Stimulated activated CD4-positive, alpha-beta T cell treated with anti-CD3 and anti-CD28 coated beads, Interleukin-15, amount 100 ng/mL, for 48 hours (primary cell): Measurements from ENCODE around the gene SMIM5.
"Not testable (repeated sequence)": the region's sequence is repeated elsewhere in the genome, so short reads cannot be mapped to it uniquely, and the experiment has no call there.

ENCODE experiments used
- DNase-seq, 2 donors: peaks; one replicate each; pipeline ENCODE4 v3.0.0-alpha.2; 2020; ENCODE audit warnings: low read depth in 2 of 2

Gene SMIM5, protein sequence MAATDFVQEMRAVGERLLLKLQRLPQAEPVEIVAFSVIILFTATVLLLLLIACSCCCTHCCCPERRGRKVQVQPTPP

DNA sequence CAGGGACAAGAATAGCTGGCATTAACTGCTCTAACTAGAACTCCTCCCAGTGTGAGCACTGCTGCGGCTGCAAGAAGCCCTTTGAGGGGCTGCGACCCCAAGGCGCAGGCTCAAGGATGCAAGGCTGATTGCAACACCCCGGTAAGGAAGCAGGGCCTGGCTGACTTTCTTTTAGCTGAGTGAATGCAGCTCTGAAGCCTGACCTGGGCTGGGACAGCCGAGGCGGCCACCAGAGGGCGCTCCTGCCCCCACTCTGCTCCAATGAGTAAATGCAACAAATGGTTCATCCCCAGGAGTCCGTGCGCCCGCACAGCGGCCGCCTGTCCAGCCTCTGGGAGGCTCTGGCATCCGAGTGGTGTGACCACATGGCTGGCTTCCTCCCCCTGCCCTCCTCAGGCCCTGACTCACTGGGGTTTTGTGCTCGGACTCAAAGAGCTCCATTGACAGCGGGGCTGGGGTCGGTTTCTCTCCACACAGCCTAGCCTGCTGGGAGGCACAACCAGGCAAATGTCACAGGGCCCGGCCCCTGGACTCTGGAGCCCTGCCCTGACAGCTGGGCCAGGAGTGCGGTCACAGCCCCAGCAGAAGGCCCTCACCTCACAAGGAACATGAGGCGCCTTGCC is at the start of gene SMIM5:
TSS of gene SMIM5 (plus strand) at position 572 of the 623 bp plus-strand sequence. CDS start 6,768 bp downstream, outside the sequence.
- peak; percentile 62 to 78 for DNase-seq

DNA sequence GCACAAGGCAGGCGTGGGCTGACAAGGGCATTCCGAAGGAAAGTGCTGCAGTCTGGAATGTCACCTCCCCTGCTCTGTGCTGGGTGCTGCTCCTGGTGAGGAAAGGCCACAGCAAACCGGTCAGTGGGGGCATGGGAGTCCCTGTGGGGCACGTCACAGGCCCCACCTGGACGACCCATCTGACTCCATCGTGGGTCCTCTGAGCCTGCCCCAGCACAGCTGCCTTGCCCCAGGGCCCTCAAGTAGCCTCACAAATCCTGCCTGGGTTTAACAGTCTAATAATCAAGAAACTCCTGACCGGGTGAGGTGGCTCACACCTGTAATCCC is 48.4 kb upstream of the SMIM5 start:
- no peak for DNase-seq

DNA sequence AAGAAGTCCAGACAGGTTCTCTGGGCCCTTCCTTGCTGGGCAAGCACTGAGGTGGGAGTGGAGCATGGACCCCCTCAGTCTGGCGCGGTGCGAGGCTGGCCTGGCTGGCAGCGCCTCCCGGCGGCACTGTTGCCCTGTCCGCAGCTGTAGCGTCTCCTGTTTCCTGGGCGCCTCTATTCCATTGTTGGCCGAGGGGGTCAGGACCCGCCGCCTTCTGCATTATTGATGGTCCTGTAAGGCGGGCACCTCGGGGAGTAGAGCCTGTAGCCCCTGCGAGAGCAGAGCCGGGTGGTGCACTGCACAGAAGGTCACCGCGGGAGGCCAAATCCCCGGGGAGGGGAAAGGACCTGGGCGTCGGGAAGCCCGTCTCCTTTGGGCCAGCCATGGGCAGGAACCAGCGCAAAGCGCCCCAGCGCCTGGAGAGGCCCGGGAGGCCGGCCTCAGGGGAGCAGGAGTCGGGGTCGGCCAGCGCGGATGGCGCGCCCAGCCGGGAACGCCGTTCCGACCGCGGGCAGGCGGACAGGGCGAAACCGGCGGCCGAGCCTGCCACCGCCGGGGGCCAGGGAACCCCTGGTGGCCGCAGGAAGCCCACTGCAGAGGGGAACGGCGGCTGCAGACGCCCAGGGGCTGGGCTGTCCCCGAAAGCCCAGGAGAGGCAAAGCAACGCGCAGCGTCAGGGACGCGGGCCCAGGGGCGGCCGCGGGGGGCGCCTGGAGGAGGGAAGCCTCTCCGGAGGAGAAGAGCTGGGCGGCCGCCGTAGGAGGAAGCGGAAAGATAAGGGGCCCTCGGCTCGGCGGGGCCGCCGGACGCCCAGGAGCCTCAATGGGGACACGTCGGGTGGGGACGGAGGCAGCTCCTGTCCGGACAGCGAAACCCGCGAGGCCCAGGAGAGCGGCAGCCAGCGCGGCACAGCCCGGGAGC is 45.3 kb upstream of the SMIM5 start, which contains the start of gene MYO15B:
TSS of gene MYO15B (plus strand) at position 126 of the 921 bp plus-strand sequence. CDS start at position 384, 258 bp downstream.
- DNase-seq, result peak; percentile 38 to 44

DNA sequence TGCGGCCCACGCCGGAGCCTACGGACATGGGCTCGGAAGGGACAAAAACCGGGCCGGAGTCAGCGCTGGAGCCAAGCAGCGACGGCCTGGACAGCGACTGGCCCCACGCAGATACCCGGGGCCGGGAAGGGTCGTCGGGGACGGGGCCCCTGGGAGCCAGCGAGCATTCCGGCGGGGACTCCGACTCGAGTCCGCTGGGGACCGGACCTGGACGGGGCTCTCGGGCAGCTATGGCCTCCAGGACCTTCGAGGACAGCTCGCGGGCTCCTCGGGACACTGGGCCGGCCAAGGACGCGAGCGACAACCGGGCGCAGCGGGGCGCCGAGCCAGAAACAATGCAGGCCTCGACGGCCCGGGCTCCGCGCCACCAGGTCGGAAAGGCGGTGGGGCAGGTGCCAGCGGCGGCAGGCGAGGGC is 44.6 kb upstream of the SMIM5 start:
- no peak for DNase-seq

DNA sequence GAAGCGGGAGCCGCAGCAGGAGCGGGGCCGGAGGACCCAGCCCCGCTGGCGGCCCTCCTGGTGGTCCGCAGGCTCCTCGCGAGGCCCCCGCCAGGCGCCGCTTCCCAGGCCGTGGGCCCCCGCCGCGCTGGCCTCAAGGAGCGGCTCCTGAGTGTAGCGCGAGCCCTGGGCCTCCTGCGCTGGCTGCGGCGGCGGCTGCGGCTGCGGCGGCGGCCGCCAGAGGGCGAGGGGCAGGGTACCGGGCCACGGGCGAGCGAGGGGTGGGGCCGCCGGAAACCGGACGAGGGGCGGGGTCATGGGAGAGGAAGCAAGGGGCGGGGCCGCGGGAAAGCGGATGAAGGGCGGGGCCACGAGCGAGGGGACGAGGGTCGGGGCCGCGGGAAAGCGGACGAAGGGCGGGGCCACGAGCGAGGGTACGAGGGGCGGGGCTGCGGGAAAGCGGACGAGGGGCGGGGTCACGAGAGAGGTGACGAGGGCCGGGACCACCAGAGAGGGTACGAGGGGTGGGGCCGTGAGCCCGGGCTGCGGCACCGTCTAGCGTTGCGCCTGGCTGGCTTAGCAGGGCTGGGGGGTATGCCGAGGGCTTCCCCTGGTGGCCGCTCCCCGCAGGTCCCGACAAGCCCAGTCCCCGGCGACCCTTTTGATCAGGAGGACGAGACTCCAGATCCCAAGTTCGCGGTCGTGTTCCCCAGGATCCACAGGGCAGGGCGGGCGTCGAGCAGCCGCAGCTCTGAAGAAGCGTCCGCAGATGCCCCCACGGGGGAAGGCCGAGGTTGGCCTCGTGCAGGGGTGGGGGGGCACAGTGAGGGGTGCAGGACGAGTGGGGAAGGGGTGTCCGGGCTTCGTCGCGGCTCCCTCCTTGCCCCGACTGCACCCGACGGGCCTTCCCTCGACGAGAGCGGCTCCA is 44.0 kb upstream of the SMIM5 start:
- peak; percentile 93 to 94 for DNase-seq

DNA sequence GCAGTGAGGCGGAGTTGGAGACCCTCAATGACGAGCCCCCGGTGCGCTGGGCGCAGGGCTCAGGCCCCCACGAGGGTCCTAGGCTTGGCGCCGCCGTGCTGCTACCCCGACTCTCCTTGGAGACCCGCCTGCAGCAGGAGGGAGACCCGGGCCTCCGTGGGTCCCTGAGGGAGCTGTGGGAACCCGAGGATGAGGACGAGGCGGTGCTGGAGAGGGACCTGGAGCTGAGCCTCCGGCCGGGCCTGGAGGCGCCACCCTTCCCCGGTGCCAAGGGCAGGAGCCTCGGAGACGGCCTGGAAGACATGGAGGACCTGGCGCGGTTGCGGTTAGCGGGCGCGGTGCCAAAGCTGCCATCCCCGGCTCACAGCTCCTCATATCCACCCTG is 43.3 kb upstream of the SMIM5 start:
- DNase-seq, result no peak

DNA sequence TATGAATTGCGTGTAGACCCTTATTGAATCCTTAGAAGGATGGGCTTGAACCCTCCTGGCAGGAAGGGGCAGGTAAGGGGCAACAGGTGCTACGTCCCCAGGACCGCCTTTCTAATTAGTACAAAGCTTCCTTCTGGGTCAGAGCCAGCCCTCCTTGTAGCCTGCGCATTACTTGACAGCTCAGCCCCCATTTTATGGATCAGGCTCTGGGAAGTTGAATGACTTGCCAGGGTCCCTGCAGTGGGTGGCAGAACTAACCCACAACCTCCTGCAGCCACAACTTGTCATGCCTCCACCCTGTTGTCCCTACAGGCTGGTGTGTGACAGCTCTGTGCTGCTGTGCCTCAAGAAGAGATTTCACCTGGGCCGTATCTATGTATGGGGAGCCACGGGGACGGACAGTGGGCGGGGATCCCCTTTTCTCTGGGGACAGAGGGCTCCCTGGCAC is 42.9 kb upstream of the SMIM5 start:
- DNase-seq, result no peak

DNA sequence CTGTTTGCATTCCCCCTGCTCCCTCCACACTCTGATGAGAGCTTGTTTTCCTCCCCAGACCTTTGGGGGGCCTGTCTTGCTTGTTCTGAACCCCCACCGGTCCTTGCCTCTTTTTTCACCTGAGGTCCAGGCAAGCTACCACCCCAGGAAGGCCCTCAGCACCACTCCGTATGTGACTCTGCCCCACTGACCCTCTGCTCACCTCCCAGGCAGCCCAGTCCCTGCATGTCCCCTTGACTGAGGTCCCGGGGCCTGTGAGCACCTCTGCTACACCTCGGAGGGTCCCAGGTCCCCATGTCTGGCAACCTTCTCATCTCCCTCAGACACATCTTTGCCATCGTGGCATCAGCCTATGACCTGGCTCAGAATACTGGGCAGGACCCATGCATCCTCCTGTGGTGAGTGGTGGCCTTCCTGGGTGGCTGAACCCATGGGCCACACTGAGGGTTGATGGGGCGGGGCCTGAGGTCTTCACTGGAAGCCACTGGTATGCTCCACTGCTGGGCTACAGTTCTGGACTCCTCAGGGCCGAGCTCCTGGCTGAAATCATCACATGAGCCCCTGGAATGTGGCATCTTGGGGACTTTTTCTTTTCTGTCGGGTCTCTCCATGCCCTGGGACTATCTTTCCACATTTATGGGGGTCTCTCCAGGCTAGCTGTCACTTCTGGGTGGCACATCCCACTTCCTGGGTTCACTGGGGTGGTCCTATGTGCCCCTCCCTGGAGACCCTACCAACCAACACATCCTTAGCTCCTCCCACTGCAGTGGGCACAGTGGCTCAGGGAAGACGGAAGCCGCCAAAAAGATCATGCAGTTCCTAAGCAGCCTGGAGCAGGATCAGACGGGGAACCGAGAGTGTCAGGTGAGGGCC is 42.1 kb upstream of the SMIM5 start:
- no peak for DNase-seq

DNA sequence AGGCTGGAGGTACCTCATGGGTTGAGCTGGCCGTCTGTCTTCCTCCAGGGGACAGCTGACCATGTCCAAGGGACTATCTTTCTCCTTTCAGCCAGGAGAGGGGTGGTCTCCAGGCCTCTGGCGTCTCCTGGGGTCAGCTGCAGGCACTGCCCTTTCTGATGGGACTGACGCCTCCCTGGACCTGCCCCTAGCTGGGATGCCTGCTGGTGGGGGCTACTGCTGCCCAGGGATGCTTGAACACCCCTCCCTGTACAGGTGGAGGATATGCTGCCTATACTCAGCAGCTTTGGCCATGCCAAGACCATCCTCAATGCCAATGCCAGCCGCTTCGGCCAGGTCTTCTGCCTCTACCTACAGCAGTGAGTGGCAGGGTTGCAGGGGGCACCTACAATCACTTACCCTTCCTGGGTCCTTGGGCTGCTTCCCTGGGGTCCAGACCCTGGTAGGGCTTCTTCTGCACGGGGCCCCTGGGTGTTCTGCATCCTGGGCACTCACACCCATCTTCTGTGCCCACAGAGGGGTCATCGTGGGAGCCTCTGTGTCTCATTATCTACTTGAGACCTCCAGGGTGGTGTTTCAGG is 41.4 kb upstream of the SMIM5 start:
- DNase-seq, result no peak

DNA sequence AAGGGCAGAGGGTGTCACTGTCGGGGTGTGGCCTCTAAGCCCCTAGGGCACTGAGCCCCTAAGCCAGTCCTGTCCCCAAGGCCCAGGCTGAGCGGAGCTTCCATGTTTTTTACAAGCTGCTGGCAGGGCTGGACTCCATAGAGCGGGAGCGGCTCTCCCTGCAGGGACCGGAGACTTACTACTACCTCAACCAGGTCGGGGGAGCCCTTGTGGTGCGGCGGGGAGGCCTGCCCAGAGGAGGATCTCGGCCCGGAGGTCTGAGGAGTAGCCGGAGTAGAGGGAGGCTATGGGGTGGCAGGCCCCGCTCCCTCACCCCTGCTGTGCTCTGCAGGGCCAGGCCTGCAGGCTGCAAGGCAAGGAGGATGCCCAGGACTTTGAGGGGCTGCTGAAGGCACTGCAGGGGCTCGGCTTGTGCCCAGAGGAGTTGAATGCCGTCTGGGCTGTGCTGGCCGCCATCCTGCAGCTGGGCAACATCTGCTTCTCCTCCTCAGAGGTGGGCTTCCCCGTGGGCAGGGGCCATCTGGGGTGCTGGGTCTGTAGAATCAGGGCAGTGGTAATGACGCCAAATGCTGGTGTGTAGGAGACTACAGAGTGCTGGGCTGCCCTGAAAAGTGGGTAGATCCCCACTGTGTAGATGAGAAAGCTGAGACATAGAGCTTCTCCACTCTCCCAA is 40.8 kb upstream of the SMIM5 start:
- DNase-seq, result no peak

DNA sequence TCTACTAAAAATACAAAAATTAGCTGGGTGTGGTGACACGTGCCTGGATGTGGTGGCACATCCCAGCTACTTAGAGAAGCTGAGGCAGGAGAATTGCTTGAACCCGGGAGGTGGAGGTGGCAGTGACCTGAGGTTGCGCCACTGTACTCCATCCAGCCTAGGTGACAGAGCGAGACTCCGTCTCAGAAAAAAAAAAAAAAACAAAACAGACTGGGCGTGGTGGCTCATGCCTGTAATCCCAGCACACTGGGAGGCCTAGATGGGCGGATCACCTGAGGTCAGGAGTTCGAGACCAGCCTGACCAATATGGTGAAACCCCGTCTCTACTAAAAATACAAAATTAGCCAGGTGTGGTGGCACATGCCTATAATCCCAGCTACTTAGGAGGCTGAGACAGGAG is 39.8 kb upstream of the SMIM5 start:
- DNase-seq, result not testable (repeated sequence)

DNA sequence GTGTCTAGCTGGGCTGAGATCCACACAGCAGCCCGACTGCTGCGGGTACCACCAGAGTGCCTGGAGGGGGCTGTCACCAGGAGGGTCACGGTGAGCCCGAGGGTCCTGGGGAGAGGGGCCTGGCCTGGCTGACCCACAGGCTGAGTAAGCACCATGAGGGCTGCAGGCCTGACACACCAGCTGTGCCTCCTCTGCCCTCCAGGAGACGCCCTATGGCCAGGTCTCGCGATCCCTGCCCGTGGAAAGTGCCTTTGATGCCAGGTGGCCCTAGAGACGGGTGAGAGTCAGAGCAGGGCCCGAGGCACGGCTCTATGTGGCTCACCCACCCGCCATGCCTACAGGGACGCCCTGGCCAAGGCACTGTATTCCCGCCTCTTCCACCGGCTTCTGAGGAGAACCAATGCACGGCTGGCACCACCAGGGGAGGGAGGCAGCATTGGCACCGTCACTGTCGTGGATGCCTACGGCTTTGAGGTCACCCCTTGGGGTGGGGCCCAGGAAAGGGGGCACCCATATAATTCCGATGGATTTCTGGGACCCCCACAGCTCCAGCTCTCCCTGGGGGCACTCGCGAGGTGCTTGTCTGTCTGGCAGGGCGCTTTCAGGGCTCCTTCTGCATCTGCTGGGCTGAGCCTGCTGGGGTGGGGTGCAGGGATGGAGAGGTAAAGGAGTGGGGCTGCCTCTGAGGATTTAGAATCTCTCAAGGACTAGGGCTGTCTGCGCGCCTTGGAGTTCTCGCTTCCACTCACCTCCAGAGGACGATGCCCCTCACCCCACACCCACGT is 38.5 kb upstream of the SMIM5 start:
- no peak for DNase-seq

DNA sequence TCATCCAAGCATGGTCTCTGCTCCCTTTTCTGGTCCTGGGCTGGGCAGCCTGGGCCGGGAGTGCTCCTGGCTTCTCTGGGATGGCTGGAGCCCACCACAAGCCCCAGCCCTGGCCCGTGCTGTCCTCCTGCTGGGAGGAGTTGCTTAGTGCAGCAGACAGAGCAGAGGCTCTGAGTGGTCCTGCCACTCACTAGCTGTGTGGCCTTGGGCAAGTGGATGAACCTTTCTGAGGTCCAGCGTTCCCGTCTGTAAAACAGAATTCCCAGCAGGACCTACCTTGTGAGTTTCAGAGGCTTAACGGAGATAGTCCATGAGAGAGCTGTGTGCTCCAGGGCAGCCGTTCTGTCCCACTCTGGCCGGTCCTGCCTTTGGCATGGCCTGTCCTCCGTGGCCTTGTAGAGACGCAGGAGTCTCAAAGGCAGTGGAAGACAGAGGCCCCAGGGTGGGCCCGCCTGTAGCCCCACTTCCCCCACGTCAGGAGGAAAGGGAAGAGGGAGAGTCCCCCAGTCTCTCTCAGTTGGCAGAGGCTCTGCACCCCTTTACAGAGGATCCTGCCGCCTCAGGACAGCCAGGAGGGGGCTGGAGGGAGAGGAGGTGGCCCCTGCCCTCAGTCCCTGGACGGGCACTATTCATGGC is 37.8 kb upstream of the SMIM5 start:
- DNase-seq, result no peak

DNA sequence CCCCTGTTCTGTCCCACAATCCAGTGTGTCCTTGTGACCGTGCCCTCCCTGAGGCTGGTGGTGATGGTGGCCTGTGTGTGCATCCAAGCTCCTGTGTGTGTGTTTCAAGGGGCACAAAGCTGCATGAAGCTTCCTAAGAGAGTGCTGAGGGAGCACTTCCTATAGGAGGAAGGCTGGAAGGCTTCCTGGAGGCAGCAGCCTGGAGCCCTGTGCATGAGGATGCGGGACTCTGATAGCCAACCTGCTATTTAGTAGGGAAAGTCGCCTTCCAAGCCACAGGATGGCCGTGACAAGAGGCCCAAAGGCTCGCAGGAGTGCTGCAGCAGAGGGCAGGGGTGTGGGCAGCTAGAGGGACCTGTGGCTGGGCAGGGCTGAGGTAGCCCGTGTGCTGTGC is 37.3 kb upstream of the SMIM5 start:
- no peak for DNase-seq

DNA sequence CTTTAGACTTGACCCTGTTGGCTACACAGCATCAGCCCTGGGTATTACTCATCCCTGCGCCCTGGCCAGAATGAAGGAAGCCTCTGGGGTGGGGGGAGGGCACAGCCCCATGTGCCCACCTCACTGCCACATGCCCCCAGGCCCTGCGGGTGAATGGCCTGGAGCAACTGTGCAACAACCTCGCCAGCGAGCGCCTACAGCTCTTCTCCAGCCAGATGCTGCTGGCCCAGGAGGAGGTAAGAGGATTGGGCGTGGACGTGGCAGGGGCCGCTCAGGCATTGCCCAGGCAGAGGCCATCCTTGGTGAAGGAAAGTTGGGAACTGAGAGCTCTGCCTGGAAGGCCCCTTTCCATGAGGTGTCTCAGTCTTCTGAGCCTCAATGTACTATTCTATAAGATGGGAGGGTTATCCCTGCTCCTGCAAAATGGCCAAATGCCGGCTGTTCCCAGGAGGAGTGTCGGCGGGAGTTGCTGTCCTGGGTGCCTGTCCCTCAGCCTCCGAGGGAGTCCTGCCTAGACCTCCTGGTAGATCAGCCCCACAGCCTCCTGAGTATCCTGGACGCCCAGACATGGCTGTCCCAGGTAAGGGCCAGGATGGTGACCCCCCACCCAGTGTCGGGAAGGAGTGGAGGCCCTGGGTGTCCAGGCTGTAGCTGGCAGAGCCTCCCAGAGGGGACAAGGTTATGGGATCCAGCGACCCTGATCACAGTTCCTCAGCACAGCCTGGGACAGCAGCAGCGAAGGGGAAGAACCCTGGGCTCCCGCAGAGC is 36.7 kb upstream of the SMIM5 start:
- no peak for DNase-seq

DNA sequence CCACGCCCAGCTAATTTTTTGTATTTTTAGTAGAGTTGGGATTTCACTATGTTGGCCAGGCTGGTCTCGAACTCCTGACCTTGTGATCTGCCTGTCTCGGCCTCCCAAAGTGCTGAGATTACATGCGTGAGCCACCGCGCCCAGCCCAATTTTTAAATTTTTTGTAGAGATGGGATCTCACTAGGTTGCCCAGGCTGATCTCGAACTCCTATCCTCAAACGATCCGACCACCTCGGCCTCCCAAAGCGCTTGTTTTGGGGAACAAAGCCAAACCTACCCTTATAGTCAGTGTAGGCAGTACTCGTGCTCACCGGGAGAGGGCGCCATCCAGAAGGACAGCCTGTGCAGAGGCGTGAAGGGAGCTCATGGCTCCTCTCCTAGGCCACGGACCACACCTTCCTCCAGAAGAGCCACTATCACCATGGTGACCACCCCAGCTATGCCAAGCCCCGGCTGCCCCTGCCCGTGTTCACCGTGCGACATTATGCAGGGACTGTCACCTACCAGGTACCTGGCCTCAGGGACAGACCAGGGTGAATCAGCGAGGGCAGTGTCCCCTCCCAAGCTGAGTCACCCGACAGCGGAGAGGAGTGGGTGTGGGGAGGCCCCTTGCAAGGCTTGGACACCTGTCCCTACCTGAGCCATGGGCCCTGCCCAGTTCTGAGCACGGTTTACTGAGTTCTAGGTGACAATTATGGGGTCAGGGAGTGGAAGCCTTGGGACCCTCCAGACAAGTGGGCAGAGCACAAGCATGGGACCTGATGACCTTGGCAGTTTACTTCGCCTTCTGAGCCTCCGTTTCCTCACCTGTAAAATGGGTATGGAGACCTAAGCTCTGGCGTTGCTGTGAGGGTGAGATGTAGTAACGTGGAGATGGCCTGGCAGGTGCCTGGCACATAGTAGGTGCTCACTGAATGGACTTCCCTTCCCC is 31.9 kb upstream of the SMIM5 start:
- DNase-seq, result peak; percentile 44 to 53

DNA sequence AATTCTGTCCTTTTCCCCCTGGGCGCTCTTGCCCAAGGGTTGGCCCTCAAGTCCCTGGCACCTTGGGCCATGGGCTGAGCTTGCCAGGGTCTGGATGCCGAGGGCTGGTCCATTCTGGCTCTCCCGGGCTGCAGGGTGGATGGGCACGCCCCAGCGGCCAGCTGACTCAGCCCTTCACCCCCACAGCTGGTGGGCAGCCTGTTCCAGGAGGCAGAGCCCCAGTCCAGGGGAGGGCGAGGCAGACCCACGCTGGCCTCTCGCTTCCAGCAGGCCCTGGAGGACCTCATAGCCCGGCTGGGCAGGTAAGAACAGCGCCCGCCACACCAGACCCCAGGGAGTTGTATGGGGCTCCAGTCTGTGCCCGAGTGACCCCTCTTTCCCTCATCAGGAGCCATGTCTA is 30.6 kb upstream of the SMIM5 start:
- no peak for DNase-seq
